Measurements from ENCODE around the gene TNK2.

Gene TNK2

DNA sequence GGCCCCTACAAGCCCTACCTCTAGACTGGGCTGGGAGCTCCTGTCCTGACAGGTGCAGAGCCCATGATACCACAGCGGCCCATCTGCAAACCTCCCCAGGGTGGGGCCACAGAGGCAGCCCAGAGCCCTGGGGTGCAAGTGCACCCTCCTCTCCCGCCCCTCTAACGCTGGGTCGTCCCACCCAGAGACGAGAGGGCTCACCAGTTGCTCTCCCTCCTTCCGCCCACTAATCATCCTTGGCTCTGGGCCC lies 742 bp downstream of the TNK2 start:
- Histone ChIP-seq H2AFZ (ENCODE audit: low read length) (no peak overlapping the region), H3K4me2 (ENCODE audit: low read length) (peak overlapping the region; percentile 92), H3K4me3 (ENCODE audit: low read depth, low read length, poor library complexity, severe bottlenecking) (peak overlapping the region; percentile 78), H3K9me2 (ENCODE audit: low read depth, low read length) (no peaks in the 10 kb centered on the region), H3K9me3 (ENCODE audit: low read length) (no peaks in the 10 kb centered on the region), H4K20me1 (ENCODE audit: insufficient read depth, low read length) (no peaks in the 10 kb centered on the region), H3K4me1 (ENCODE audit: insufficient read depth, low read length, severe bottlenecking) (peaks cover 64% of the 10 kb centered on the region), H3K9ac (ENCODE audit: low read length) (peak overlapping the region; percentile 68), H3F3A (ENCODE audit: insufficient read depth, low read length) (peaks cover 10% of the 10 kb centered on the region; the same call in 1 of the 2 replicates), H3K27ac (ENCODE audit: low read depth, low read length, poor library complexity, severe bottlenecking) (peak overlapping the region; percentile 96), H3K36me3 (ENCODE audit: insufficient read depth, low read length) (no peaks in the 10 kb centered on the region), H3K27me3 (ENCODE audit: insufficient read depth, low read length) (no peaks in the 10 kb centered on the region), H3K79me2 (ENCODE audit: insufficient read depth, low read length) (peaks cover 34% of the 10 kb centered on the region)
- TF ChIP-seq CTCF (IDR thresholded peaks at IDR 0.05; ENCODE audit: low read length) (no peak), EZH2 (IDR thresholded peaks at IDR 0.05; ENCODE audit: borderline replicate concordance, low read length) (no peak)

DNA sequence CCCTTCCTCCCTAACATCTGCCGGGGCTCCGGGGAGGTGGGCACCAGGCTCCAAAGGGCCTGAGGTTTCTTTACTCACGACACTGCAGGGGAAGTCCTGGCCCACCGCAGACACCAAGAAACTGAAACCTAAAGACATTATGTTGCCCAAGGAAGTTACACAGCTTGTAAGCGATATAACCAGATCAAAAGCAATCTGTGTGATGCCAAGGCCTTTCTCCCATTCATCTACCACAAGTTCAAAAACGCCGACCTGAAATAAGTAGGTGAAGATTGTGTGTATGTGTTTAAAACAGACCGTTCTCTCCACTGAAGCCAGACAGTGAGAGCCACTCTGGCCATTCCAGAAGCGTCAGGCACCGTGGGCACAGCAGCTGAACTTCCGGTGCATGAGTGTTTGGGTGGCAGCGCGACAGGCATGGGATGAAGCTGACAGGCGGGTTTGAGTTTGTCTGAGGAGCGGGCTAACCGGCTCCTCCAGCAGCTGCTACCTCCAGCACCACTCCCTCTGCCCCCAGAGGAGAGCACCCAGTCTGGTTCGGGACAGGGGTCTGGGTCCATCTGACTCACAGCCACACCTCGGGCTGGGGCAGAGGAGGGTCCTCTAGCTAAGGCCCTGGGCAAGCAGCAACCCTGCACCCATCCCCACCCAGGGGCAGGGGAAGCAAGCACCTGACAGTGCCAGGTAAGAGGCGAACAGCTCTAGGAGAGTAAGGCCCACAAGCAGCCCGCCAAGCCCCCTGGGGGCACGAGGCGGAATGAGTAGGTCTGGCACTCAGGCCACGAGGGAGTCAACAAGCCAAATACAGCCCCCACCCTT lies 1.3 kb downstream of the TNK2 start:
- TF ChIP-seq CTCF (IDR thresholded peaks at IDR 0.05; ENCODE audit: low read length) = peak; percentile 58
- TF ChIP-seq EZH2 (IDR thresholded peaks at IDR 0.05; ENCODE audit: borderline replicate concordance, low read length) = no peak
- Histone ChIP-seq H4K20me1 (ENCODE audit: insufficient read depth, low read length) (no peaks in the 10 kb centered on the region), H3K79me2 (ENCODE audit: insufficient read depth, low read length) (peaks cover 35% of the 10 kb centered on the region), H3K4me3 (ENCODE audit: low read depth, low read length, poor library complexity, severe bottlenecking) (peak overlapping the region; percentile 78), H3K9me2 (ENCODE audit: low read depth, low read length) (no peaks in the 10 kb centered on the region), H3K9me3 (ENCODE audit: low read length) (no peaks in the 10 kb centered on the region), H3K9ac (ENCODE audit: low read length) (peak overlapping the region; percentile 68), H3K27ac (ENCODE audit: low read depth, low read length, poor library complexity, severe bottlenecking) (peak overlapping the region; percentile 96), H2AFZ (ENCODE audit: low read length) (no peak overlapping the region), H3K27me3 (ENCODE audit: insufficient read depth, low read length) (no peaks in the 10 kb centered on the region), H3K4me2 (ENCODE audit: low read length) (peak overlapping the region; percentile 92), H3K36me3 (ENCODE audit: insufficient read depth, low read length) (no peaks in the 10 kb centered on the region), H3F3A (ENCODE audit: insufficient read depth, low read length) (peaks cover 10% of the 10 kb centered on the region; the same call in 1 of the 2 replicates), H3K4me1 (ENCODE audit: insufficient read depth, low read length, severe bottlenecking) (peaks cover 70% of the 10 kb centered on the region)

- Histone ChIP-seq H3K27me3 (ENCODE audit: insufficient read depth, low read length) (no peaks in the 10 kb centered on the region), H3K4me1 (ENCODE audit: insufficient read depth, low read length, severe bottlenecking) (peaks cover 78% of the 10 kb centered on the region), H3F3A (ENCODE audit: insufficient read depth, low read length) (peaks cover 10% of the 10 kb centered on the region; the same call in 1 of the 2 replicates), H3K79me2 (ENCODE audit: insufficient read depth, low read length) (peaks cover 43% of the 10 kb centered on the region), H3K9ac (ENCODE audit: low read length) (peak overlapping the region; percentile 68), H3K9me3 (ENCODE audit: low read length) (no peaks in the 10 kb centered on the region), H3K4me3 (ENCODE audit: low read depth, low read length, poor library complexity, severe bottlenecking) (peak overlapping the region; percentile 78), H3K4me2 (ENCODE audit: low read length) (peak overlapping the region; percentile 92), H2AFZ (ENCODE audit: low read length) (no peak overlapping the region), H3K9me2 (ENCODE audit: low read depth, low read length) (no peaks in the 10 kb centered on the region), H3K36me3 (ENCODE audit: insufficient read depth, low read length) (no peaks in the 10 kb centered on the region), H4K20me1 (ENCODE audit: insufficient read depth, low read length) (no peaks in the 10 kb centered on the region), H3K27ac (ENCODE audit: low read depth, low read length, poor library complexity, severe bottlenecking) (peak overlapping the region; percentile 96)
- TF ChIP-seq EZH2 (IDR thresholded peaks at IDR 0.05; ENCODE audit: borderline replicate concordance, low read length) (no peak), CTCF (IDR thresholded peaks at IDR 0.05; ENCODE audit: low read length) (no peak)
Measured at GRCh38 chr3:195905970-195906864, 2.1 kb downstream of the TNK2 start.
